ENCODE measurements around the gene SNRPB2.

DNA sequence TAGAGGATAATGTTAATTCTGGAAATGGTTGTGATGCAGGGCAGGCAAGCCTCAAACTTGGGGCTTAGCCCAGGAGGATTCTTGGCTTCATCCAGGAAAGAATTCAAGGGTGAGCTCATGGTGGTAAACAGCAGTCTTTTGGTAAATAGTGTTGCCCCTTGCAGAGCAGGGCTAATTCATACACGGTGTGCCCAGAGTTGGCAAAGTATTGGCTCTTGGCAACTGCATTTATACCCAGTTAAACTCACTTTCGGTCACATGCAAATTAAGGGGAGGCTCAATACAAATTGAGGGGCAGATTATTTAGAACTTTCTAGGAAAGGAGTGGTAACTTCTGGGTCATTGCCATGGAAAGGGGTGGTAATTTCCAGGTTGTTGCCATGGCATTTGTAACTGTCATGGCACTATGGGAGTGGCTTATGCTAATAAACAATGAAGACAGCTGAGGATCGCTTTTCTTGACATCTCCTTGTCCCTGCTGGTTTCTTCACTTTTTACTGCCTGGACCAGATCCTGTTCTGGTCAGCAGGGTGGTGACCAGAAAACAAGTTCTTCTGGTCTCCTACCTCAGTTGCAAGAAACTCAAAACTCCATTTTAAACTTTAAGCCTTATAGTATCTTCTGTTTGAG, 14.5 kb downstream of the SNRPB2 start:
- no peak for TF ChIP-seq EZH2 (IDR thresholded peaks at IDR 0.05; ENCODE audit: low read length, unreplicated experiment)
- TF ChIP-seq, protein P1, sequence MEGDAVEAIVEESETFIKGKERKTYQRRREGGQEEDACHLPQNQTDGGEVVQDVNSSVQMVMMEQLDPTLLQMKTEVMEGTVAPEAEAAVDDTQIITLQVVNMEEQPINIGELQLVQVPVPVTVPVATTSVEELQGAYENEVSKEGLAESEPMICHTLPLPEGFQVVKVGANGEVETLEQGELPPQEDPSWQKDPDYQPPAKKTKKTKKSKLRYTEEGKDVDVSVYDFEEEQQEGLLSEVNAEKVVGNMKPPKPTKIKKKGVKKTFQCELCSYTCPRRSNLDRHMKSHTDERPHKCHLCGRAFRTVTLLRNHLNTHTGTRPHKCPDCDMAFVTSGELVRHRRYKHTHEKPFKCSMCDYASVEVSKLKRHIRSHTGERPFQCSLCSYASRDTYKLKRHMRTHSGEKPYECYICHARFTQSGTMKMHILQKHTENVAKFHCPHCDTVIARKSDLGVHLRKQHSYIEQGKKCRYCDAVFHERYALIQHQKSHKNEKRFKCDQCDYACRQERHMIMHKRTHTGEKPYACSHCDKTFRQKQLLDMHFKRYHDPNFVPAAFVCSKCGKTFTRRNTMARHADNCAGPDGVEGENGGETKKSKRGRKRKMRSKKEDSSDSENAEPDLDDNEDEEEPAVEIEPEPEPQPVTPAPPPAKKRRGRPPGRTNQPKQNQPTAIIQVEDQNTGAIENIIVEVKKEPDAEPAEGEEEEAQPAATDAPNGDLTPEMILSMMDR (conservative IDR thresholded peaks at IDR 0.05; ENCODE audit: low read depth, low read length), result no peak
- no peak for TF ChIP-seq EZH2phosphoT487 (IDR thresholded peaks at IDR 0.05; ENCODE audit: borderline replicate concordance, low read length)

Measured in PC-3 (cell line).